Stimulated activated CD4-positive, alpha-beta T cell treated with anti-CD3 and anti-CD28 coated beads, TNF-alpha, amount 100 ng/mL, for 4 hours (primary cell): ENCODE results near the gene SCN3B.
A peak's percentile ranks its signal among the peaks of the same experiment; 100 is the strongest.

ENCODE experiments used
- DNase-seq, 3 experiments: peaks; one replicate each; pipeline ENCODE4 v3.0.0-alpha.2; 2020; ENCODE audit warnings: low read depth in 3 of 3

SCN3B gene

GRCh38 chr11:123594921-123595320 lies 59.5 kb downstream of the SCN3B start:
- no peak for DNase-seq

DNA sequence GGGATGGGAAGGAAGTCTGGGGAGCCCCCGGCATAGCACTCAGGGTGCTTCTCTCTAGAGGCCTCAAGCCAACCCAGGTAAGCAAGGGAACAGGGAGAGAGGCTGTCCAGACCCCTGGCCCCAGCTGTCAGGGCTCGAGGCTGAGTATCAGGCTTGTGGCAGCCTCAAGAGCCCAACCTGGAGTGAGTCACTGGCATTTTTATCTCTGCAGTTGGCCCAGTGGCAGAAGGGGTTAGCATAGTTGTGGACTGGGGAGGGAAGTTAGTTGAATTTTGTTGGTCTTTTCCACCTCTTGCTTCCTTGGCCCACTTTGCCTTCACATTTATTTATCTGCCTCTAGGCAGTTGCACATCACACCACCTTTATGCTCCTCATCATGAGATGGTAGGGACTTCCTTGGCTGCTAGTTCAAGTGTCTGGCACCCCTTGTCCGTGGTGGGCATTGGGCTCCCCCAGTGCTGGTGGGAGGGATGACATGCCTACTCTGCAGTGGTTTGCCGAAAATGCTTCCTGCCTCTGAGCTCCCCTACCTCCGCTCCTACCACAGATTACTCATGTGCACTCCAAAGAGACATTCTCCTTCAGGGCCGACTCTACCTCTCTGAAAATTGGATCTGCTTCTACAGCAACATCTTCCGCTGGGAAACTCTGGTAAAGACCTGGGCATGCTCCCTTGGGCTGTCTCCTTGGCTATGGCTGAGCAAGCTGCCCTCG lies 60.1 kb downstream of the SCN3B start:
- DNase-seq = no peak

GRCh38 chr11:123593570-123593969 lies 60.9 kb downstream of the SCN3B start:
- DNase-seq = no peak

- no peak for DNase-seq
Observed at GRCh38 chr11:123590296-123590912, 64.0 kb downstream of the SCN3B start.

DNA sequence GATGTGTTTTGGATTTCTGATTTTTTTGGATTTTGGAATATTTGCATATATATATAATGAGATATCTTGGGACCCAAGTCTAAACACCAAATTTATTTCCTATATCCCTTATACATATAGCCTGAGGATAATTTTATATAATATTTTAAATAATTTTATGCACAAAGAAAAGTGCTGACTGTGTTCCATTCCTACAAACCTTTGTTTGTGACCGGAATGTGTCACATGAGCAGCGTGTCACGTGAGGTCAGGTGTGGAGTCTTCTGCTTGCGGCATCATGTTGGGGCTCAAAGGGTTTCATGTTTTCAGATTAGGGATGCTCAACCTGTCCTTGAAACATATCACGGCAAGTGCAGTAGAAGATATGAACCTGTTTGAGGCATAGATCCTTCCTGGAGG lies 65.6 kb downstream of the SCN3B start:
- no peak for DNase-seq

DNA sequence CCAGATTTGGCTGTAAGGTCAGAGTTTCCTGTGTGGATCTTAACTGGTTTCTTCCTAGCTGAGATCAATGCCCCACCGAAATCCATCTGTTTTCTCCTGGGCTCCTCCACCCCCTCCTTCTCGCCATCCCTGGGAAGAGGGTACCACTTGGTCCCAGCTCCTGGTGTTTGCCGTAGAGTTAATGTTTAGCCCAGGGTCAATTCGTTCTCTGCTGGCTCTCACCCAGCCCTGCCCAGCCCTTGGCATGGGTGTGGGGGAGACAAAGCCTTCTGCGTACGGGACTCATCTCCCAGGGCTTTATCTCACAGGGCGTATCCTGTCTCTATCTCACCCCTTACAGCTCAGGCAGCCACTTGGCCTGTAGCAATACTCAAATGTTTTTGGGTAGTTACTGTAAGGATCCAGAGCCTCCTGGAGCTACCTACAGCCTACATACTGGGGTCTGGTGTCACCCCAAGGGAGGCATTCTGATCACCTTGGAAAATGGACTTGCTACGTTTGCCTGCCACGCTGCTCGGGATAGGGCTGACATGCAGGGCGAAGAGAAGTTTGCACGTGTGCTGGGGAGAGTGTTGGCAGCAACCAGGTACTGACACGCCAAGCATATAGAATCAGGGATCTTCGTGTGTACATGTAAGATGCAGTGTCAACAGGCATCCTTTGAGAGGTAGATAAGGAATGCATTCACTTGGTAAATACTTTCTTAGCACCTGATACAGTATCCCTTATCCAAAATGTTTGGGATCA lies 66.1 kb downstream of the SCN3B start:
- no peak for DNase-seq

DNA sequence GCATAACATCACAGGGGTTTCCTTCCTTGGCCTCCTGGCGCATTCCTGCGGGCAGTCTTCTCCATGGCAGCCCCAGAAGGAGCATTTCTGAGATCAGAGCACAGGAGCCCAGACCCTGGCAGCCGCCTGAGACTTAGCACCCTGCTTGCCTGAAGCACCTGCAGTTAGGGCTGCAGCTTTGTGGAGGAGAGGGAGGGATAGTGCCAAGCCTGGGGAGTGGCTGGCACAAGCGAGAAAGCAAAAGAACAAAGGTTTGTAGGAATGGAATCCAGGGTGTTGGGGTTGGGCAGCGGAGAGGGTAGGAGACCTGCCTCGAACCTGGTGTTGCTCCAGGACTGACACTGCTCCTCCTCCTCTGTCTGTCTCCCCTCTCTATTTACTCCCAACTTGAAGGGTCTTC lies 66.9 kb downstream of the SCN3B start:
- DNase-seq = no peak

DNA sequence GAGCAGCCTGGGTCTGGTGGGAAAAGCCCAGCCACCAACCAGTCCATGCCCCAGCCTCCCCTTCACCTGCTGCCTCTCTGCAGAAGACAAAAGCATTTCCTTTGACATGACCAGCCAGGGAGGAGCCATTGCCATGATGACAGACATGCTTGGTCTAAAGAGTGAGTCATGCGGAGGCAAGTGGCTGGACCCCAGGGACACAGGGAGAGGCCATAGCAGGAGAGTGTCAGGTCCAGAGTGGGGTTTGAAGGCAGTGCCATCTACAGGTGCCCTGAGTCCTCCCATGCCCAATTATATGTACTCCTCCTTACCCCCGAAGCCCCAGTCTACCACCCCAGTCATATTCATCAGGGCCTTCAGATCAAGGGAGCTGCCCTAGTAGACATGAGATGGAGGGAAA lies 67.4 kb downstream of the SCN3B start:
- DNase-seq = no peak

DNA sequence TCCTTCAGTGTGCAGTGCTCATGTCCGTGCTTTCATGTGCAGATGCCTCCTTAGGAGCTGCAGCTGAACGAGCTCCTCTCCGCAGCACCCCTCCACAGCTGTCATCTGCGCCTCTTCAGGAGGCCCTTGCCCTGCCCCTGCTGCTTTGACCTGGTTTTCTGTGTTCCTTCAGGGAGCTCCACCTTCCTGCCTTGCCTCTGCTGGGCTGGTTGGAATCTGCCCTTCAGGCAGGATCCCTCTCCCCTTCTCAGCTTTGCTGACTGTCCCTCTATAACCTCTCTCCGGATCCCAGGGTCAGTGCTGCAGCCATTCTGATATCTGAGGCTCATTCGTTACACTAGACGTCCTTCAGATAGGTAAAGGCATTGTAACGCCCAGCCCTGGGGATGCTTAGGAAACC lies 67.9 kb downstream of the SCN3B start:
- DNase-seq = no peak

DNA sequence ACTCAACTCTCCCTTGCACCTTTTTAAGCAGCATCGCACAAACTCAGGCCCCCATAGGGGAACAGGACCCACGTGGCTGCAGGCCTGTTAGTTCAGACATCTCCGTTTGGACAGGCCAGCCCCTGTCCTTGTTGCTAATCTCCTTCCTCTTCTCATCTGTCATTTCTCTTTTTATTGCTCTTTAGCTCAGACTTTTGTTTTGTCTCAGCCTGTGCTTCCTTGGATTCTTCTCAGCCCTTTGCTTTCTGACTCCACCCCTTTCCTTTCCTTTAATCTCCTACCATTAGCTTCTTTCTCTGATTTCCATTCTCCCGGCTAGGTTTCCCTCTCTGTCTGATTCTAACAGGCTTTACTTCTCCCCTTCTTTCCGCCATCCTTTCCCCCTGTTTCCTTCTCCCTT lies 68.7 kb downstream of the SCN3B start:
- DNase-seq = no peak

GRCh38 chr11:123585206-123585605 lies 69.2 kb downstream of the SCN3B start:
- no peak for DNase-seq

DNA sequence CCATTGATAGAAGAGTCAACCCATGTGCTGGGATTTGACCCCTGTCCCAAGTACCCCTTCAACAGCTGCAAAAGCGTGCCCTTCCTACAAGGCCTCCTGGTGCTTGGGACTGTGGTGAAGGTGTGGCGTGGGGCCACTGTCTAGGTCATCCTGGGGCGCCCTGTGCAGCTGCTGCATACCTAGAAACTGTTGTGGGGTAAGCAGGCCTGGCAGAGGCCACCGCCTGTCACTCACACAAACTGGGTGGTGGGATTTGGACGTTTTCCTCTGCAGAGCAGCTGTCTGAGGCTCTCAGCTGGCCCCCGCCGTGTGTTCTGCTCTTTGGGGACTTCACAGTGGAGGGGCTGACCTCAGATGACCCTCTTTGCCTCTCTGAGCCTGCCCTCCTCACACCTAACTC lies 69.7 kb downstream of the SCN3B start:
- DNase-seq = no peak

DNA sequence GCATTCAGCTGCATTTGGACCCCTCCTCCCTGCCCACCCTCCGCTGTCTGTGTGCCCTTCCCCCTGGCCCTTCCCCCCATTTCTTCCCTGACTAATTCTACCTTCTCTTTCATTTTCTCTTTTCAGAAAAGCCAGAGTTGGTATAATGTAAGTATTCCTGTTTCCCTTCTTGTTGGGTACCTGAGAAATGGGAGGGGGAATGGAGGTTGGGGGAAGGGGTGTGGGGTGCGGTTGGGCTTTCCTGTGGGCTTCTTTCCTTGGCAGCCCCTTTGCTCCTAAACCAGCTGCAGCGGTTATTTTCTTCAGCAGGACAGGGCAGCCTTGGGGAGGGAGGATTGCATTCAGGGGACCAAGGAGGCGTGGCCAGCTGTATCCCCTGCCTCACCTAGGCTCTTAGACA lies 70.2 kb downstream of the SCN3B start:
- DNase-seq = no peak

- no peak for DNase-seq
Observed at GRCh38 chr11:123582992-123583504, 71.4 kb downstream of the SCN3B start.

- DNase-seq = no peak
Observed at GRCh38 chr11:123581651-123582399, 72.6 kb downstream of the SCN3B start.

- DNase-seq = peak; percentile 38 to 45 (median 40)
Observed at GRCh38 chr11:123580557-123581275, 73.7 kb downstream of the SCN3B start.

GRCh38 chr11:123580137-123580536 lies 74.3 kb downstream of the SCN3B start:
- no peak for DNase-seq

- no peak for DNase-seq
Observed at GRCh38 chr11:123579482-123579812, 75.0 kb downstream of the SCN3B start.
